GM19193 (cell line): ENCODE measurements around the gene CELF5.

Source experiments
- POLR2A ChIP-seq: IDR thresholded peaks from 4 replicates; pipeline ENCODE4 v1.6.1; 2011; ENCODE audit not compliant: insufficient read depth, insufficient read length; ENCODE audit errors: extremely low read depth

The CELF5 gene

GRCh38 chr19:3210347-3211017, 14.0 kb upstream of the CELF5 start:
- TF ChIP-seq POLR2A, result peak; percentile 25

GRCh38 chr19:3211191-3211590, 13.3 kb upstream of the CELF5 start:
- no peak for TF ChIP-seq POLR2A

- TF ChIP-seq POLR2A, result no peak
Measured at GRCh38 chr19:3213159-3213558, 11.3 kb upstream of the CELF5 start.

GRCh38 chr19:3216874-3217273, 7.6 kb upstream of the CELF5 start:
- no peak for TF ChIP-seq POLR2A

GRCh38 chr19:3220576-3220975, 3.9 kb upstream of the CELF5 start:
- no peak for TF ChIP-seq POLR2A

GRCh38 chr19:3222709-3223108, 1.8 kb upstream of the CELF5 start:
- no peak for TF ChIP-seq POLR2A

- TF ChIP-seq POLR2A, result no peak
Measured at GRCh38 chr19:3225169-3225485, 666 bp downstream of the CELF5 start.

GRCh38 chr19:3225677-3226093, 1.2 kb downstream of the CELF5 start:
- TF ChIP-seq POLR2A, result no peak

- no peak for TF ChIP-seq POLR2A
Measured at GRCh38 chr19:3227054-3227626, 2.7 kb downstream of the CELF5 start.

GRCh38 chr19:3229346-3229743, 4.9 kb downstream of the CELF5 start:
- no peak for TF ChIP-seq POLR2A

- no peak for TF ChIP-seq POLR2A
Measured at GRCh38 chr19:3229888-3230496, 5.5 kb downstream of the CELF5 start.

- no peak for TF ChIP-seq POLR2A
Measured at GRCh38 chr19:3231288-3231687, 6.8 kb downstream of the CELF5 start.

GRCh38 chr19:3233116-3233515, 8.7 kb downstream of the CELF5 start:
- TF ChIP-seq POLR2A, result no peak

- no peak for TF ChIP-seq POLR2A
Measured at GRCh38 chr19:3233831-3234230, 9.4 kb downstream of the CELF5 start.

GRCh38 chr19:3234800-3235199, 10.3 kb downstream of the CELF5 start:
- no peak for TF ChIP-seq POLR2A

- no peak for TF ChIP-seq POLR2A
Measured at GRCh38 chr19:3236272-3236671, 11.8 kb downstream of the CELF5 start.
